Cardiac atrium fibroblast (primary cell): ENCODE data around the gene ADCY3. TPM values are rescaled to one million over a fixed set of nuclear protein-coding genes. Genes with fewer than 3 reads are reported as not detected.

Experiments
- total RNA-seq: library from RNA; depleted of rRNA; stranded (reverse); fragments of >200 nt; gene quantifications from 2 replicates; pipeline ENCODE4 v1.2.3, GENCODE V29; 2015

Gene ADCY3
- 40.7 and 46.4 TPM in 2 replicates for total RNA-seq

DNA sequence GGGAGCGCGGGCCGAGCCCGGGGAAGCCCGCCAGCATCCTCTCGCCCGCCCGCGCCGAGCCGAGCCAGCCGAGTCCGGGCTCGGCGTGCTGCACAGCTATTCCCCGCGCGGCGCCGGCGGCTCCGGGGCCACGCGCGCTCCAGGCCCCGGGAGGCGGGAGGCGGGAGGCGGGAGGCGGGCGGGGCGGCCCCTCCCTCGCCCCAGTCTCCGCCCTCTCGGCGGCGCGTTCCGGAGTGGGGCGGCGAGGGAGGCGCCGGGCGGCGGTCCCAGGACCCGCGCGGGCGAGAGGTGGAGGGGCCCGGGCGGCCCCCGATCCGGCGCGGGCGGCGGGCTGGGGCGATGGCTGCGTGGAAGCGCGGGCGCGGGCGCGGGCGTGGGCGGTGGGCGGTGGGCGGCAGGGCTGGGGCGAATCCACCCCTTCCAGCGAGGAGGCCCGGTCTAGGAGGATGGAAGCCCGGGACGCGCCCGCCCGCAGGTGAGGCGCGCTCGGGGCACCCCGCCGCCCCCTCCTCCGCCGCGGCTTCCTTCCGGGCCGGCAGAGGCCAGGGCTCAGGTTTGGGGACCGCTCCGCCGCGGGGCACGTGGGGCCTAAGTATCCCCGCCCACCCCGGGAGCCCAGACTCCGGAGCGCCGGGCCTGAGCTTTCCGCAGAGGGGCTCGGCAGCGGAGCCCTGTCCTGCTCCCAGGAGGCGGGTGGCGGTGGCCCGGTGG, at the start of gene ADCY3:
Gene ADCY3, minus strand, starts transcription at position 140 of the 711 bp plus-strand sequence. CDS start 1,250 bp downstream, outside the sequence.

DNA sequence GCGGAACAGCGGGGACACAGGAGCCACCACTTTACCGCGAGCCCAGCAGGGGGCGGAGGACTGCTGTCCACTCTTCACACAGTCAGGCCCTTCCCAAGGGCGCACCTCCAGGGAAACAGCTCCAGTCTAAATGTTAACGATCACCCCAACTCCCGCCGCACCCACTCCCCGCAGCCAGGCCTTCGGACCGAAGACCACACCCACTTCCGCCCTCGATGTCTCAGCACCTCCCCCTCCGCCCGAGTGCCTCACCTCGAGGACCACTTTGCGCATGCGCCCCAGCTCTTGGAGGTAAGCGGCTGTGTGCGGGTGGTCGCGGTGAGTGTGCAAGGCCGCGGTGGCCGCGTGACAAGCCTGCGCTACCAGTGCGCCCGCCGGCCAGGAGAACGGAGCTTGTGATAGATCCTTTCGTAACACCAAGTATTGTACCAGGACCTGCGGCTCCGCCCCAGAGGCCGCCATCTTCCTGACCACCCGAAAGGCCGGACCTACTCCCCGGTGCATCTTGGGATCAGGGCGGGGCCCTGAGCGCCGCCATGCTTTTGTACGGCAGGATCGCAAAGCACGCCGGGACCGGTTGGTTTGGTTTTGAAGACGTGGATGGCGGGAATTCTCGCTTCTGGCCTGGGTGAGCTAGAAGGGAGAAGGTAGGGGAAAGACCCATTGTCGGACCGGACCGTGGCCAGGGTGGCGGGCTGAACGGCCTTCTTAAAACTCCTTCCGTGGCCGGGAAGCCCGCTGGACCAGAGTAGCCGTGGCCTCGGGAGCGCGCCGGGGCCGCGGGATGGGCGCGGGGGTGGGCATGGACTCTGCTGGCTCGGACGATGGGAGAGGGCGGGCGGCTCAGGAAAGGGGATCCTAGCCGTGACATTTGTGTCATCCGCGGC, 126.9 kb downstream of the ADCY3 start, which contains the start of the genes CENPO and PTRHD1:
Gene CENPO, plus strand, starts transcription at position 552 of the 887 bp plus-strand sequence. CDS start 495 bp downstream, outside the sequence.
Gene PTRHD1, minus strand, starts transcription at position 518 of the 887 bp plus-strand sequence. Its CDS starts 14 bp downstream, at position 504.

Other genes starting within 250 kb of the ADCY3 start
- 45.1 and 66.3 TPM in 2 replicates for gene PTRHD1, start 126.8 kb downstream of the ADCY3 start, total RNA-seq
- gene CENPO, start 126.8 kb downstream of the ADCY3 start, total RNA-seq: 8.5 and 10.2 TPM in 2 replicates
- gene DNAJC27, start 51.7 kb upstream of the ADCY3 start, total RNA-seq: 2.0 and 5.0 TPM in 2 replicates
- gene EFR3B, start 121.8 kb upstream of the ADCY3 start, total RNA-seq: 0.18 and 0.97 TPM in 2 replicates
- 0.18 and 2.8 TPM in 2 replicates for gene POMC, start 248.3 kb upstream of the ADCY3 start, total RNA-seq